Upper lobe of right lung (tissue), 1 donor: ENCODE measurements around the gene DNAJC1. TPM values are rescaled to one million over a fixed set of nuclear protein-coding genes. Genes with fewer than 3 reads are reported as not detected.

Source experiments
- ATAC-seq: fragments of 200-7000 bp; cut with Tn5 transposase; one replicate; pipeline ENCODE4 v1.9.1; 2020; ENCODE audit warnings: mild to moderate bottlenecking, moderate library complexity
- DNase-seq: peaks from one replicate; pipeline ENCODE4 v3.0.0-alpha.2; 2020
- H3K27ac ChIP-seq: fragments of 200-600 bp; one replicate; pipeline ENCODE4 v1.8.0; 2022
- H3K27me3 ChIP-seq: fragments of 200-600 bp; one replicate; pipeline ENCODE4 v1.8.0; 2022; ENCODE audit warnings: mild to moderate bottlenecking
- H3K36me3 ChIP-seq: fragments of 200-600 bp; one replicate; pipeline ENCODE4 v1.8.0; 2022
- H3K4me1 ChIP-seq: fragments of 200-600 bp; one replicate; pipeline ENCODE4 v1.8.0; 2022
- H3K4me3 ChIP-seq: fragments of 200-600 bp; one replicate; pipeline ENCODE4 v1.8.0; 2022; ENCODE audit warnings: mild to moderate bottlenecking
- H3K9me3 ChIP-seq: fragments of 200-600 bp; one replicate; pipeline ENCODE4 v1.8.0; 2022
- intact Hi-C: fragments of 100-400 bp; cut with DNase I; formaldehyde crosslinking; loops from one replicate; pipeline ENCODE4 v1.11.0; 2022
- total RNA-seq: library from RNA; stranded (reverse); fragmentation: NEBNext Ultra II Directional; extraction: Animal tissue kit (Norgen Biotek cat#: 25700); gene quantifications from one replicate; pipeline ENCODE4 v1.2.1, GENCODE V29; 2021
- TF ChIP-seq, protein P1 (sequence below): fragments of 200-600 bp; IDR thresholded peaks from one replicate; pipeline ENCODE4 v1.8.0; 2022; ENCODE audit warnings: antibody characterized with exemption
- donor health status: DM: no; HTN: yes; CAD: no; lungs with severe emphysema.

Gene DNAJC1
- total RNA-seq, 1 donor from 2014 or later = 32.7 TPM

DNA sequence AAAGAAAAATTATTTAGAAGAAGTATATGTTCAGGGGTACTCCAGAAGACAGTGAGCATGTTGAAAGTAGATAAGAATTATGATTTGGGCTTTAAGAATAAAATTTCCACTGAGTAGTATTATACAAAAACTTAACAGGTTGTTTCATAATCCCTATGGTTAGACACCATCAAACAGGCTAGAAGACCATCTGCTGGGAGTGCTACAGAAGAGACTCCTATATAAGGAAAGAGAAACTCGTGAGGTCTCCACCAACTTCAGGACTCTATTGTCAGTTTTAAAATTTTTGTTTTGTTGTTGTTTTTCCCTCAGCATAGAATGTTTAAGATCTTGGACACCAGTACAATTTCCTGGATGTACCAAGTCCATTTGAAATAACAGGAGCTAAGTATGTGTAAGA is 13.1 kb downstream of the DNAJC1 start:
- no peaks in the 10 kb centered on the region for H3K4me1 ChIP-seq
- ATAC-seq (no peak), DNase-seq (no peak)
- intact Hi-C loops = no loop called here
- no peaks in the 10 kb centered on the region for H3K27me3 ChIP-seq
- H3K4me3 ChIP-seq = no peak overlapping the region
- no peaks in the 10 kb centered on the region for H3K9me3 ChIP-seq
- TF ChIP-seq, protein P1, sequence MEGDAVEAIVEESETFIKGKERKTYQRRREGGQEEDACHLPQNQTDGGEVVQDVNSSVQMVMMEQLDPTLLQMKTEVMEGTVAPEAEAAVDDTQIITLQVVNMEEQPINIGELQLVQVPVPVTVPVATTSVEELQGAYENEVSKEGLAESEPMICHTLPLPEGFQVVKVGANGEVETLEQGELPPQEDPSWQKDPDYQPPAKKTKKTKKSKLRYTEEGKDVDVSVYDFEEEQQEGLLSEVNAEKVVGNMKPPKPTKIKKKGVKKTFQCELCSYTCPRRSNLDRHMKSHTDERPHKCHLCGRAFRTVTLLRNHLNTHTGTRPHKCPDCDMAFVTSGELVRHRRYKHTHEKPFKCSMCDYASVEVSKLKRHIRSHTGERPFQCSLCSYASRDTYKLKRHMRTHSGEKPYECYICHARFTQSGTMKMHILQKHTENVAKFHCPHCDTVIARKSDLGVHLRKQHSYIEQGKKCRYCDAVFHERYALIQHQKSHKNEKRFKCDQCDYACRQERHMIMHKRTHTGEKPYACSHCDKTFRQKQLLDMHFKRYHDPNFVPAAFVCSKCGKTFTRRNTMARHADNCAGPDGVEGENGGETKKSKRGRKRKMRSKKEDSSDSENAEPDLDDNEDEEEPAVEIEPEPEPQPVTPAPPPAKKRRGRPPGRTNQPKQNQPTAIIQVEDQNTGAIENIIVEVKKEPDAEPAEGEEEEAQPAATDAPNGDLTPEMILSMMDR = no peak
- no peak overlapping the region for H3K27ac ChIP-seq
- H3K36me3 ChIP-seq = no peaks in the 10 kb centered on the region

DNA sequence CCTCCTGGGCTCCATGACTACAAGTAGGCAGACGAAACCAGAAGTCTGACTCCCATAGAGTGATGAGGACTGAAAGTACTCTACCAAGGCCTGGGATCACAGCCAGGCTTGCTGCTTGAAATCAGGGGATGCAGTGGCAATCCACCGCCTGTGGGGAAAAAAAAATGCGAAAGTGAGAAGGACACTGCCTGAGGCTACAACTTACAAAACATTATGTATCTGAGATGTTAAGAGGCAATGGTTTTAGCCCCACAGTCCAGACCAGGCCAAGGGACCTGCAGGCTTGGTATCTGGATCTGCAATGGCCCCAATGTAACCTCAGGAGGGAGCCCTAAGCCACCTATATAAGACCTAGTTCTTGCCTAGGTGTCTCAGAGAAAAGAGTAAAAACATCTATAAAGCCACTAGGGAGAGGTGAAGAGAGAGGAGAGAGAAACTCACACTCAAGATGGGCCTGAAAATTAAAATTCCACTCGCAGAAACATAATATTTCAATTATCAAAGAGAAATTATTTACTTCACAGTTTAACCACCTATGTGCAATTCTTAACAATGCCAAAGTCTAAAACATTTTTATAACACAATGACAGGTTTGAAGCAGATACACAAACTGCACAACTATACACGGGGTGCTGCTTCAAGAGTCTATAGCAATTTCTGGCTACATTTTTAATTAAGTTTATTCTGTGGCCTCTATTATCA is 13.9 kb downstream of the DNAJC1 start:
- Histone ChIP-seq H3K27me3 (no peaks in the 10 kb centered on the region), H3K36me3 (no peaks in the 10 kb centered on the region), H3K9me3 (no peaks in the 10 kb centered on the region), H3K27ac (no peak overlapping the region), H3K4me1 (no peaks in the 10 kb centered on the region), H3K4me3 (no peak overlapping the region)
- intact Hi-C loops = no loop called here
- TF ChIP-seq, protein P1 = peak; percentile 59
- ATAC-seq (peak; percentile 89), DNase-seq (peak; percentile 68)

DNA sequence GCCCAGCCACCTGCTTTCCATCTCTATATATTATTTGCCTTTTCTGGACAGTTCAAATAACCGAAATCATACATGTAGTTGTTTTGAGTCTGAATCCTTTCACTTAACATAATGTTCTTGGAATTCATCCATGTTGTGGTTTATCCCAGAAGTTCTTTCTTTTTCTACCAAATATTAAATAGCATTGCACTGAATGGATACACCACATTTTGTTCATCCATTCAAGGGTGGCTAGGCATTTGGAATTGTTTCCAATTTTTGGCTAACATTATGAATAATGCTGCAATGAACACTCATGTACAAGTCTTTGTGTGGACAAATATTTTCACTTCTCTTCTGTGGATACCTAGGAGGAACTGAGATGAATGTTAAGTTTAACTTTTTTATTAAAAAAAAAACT is 18.0 kb downstream of the DNAJC1 start:
- intact Hi-C loops = no loop called here
- H3K27me3 ChIP-seq = no peaks in the 10 kb centered on the region
- no peak for ATAC-seq
- no peaks in the 10 kb centered on the region for H3K36me3 ChIP-seq
- H3K4me1 ChIP-seq = no peaks in the 10 kb centered on the region
- TF ChIP-seq, protein P1 = no peak
- DNase-seq = no peak
- no peaks in the 10 kb centered on the region for H3K9me3 ChIP-seq
- H3K27ac ChIP-seq = no peak overlapping the region
- H3K4me3 ChIP-seq = no peak overlapping the region

DNA sequence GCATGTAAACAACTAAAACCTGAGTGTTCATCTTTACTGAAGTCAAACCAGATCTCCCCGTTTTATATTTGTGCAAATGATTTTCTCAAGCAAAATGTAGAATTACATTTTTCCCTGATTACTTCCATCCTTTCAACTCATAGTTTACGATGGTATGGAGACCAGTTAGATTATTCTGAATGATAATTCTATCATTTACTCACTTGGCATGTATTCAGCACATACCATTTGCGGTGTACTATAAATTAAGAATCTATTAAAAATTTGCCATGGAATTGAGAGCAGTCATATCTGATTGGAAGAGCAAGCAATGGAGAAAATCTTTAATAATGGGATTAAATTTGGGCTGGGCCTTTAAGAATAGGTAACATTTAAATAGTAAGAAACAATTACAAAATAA is 22.4 kb downstream of the DNAJC1 start:
- H3K9me3 ChIP-seq = no peaks in the 10 kb centered on the region
- H3K27me3 ChIP-seq = no peaks in the 10 kb centered on the region
- TF ChIP-seq, protein P1 = no peak
- H3K36me3 ChIP-seq = no peaks in the 10 kb centered on the region
- H3K4me3 ChIP-seq = no peak overlapping the region
- H3K27ac ChIP-seq = no peak overlapping the region
- ATAC-seq (no peak), DNase-seq (no peak)
- intact Hi-C loops = no loop called here
- peaks cover 13% of the 10 kb centered on the region for H3K4me1 ChIP-seq

DNA sequence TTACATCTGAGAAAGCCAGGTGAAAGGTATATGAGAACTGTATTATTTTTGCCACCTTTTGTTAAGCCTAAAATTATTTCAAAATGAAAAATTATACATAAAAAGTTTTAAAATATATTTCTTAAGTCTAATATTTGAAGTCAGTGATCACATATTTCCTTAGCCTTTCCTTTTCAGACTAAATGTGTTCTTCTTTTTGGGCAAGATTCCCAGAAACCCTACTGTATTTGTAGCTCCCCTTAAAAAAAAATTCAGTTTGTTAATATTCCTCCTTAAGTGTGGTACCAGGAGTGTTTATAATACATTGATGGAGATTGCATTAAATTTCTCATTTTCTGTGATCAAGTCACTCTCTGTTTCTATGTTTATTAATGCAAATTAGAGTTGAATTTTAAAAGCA is 22.8 kb downstream of the DNAJC1 start:
- H3K4me3 ChIP-seq = no peak overlapping the region
- ATAC-seq (no peak), DNase-seq (no peak)
- H3K9me3 ChIP-seq = no peaks in the 10 kb centered on the region
- TF ChIP-seq, protein P1 = no peak
- intact Hi-C loops = no loop called here
- H3K36me3 ChIP-seq = no peaks in the 10 kb centered on the region
- H3K27ac ChIP-seq = no peak overlapping the region
- H3K4me1 ChIP-seq = peaks cover 17% of the 10 kb centered on the region
- H3K27me3 ChIP-seq = no peaks in the 10 kb centered on the region
